GM13977 (cell line): Measurements from ENCODE around the gene ZFAND3.

ENCODE experiments used
- DNase-seq: peaks from one replicate; pipeline ENCODE4 v3.0.0; 2012; ENCODE audit warnings: low spot score
- in situ Hi-C: fragments of 300-500 bp; cut with MboI; formaldehyde crosslinking; loops from one replicate; pipeline ENCODE4 v1.12.0; 2022; ENCODE audit warnings: low sequenced_read_pairs, low pct_unique_long_range_greater_than_20kb, mixed read lengths, inconsistent platforms; ENCODE audit not compliant: unreplicated experiment
- TF ChIP-seq, protein P1 (sequence below): IDR thresholded peaks from 2 replicates; pipeline ENCODE4 v1.5.1; 2012; ENCODE audit warnings: mild to moderate bottlenecking, control low read depth; ENCODE audit not compliant: insufficient read depth; ENCODE audit errors: extremely low read depth, missing control alignments

The ZFAND3 gene

DNA sequence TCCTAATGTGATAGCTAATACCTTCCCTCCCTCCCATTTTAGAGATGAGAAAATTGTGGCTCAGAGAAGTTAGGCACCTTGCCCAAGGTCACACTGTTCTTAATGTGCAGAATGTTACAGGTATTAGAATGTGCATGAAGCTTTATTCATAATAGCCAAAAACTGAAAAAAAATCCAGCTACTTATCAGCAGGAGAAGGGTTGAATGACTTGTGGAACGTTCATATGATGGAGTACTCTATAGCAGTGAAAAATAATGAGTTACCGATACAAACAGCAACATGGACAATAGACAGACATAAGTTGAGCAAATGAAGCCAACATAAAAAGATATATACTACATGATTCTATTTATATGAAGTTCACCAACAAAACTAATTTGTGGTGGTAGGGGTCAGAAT is 37.7 kb upstream of the ZFAND3 start:
- no peak for DNase-seq
- in situ Hi-C loops: no loop called here
- TF ChIP-seq, protein P1, sequence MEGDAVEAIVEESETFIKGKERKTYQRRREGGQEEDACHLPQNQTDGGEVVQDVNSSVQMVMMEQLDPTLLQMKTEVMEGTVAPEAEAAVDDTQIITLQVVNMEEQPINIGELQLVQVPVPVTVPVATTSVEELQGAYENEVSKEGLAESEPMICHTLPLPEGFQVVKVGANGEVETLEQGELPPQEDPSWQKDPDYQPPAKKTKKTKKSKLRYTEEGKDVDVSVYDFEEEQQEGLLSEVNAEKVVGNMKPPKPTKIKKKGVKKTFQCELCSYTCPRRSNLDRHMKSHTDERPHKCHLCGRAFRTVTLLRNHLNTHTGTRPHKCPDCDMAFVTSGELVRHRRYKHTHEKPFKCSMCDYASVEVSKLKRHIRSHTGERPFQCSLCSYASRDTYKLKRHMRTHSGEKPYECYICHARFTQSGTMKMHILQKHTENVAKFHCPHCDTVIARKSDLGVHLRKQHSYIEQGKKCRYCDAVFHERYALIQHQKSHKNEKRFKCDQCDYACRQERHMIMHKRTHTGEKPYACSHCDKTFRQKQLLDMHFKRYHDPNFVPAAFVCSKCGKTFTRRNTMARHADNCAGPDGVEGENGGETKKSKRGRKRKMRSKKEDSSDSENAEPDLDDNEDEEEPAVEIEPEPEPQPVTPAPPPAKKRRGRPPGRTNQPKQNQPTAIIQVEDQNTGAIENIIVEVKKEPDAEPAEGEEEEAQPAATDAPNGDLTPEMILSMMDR: no peak

DNA sequence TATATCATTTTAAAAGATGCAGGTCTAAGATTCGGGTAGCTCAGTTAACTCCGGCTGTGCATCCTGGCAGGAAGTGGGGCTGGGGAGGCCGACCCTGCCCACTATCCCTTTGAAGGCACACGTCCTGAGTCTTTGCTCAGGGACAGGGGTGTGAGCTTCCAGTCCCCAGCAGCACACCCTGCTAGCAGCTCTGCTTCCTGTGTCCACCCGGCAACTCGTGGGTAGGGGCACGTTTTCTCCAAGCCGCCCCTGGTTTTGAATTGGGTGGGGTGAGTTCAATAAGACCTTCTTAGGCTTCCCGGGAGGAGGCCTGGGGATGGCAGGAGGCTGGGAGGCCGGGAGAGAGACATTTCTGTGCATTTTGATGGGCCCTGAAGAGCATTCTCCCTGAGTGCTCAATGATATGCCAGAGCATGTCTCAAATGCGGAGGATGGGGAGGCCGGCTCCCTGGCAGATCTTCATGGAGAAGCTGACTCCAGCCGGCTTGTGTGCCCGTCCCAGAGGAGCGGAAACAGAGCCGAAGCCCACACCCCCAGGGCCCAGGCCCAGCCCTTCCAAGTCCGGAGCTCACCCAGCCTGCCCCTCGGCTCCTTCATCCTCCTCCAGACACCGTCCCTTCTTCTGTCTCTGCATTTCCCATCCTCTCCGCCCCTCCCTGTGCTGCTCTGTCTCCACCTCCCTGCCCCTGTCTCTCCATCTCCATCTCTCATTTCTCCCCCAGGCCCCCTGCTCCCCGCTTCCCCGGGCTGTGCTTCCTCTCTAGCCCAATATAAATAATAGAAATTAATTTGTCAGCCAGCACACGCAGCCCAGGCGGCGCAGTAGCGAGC is 36.3 kb upstream of the ZFAND3 start:
- in situ Hi-C loops: no loop called here
- TF ChIP-seq, protein P1: no peak
- no peak for DNase-seq

DNA sequence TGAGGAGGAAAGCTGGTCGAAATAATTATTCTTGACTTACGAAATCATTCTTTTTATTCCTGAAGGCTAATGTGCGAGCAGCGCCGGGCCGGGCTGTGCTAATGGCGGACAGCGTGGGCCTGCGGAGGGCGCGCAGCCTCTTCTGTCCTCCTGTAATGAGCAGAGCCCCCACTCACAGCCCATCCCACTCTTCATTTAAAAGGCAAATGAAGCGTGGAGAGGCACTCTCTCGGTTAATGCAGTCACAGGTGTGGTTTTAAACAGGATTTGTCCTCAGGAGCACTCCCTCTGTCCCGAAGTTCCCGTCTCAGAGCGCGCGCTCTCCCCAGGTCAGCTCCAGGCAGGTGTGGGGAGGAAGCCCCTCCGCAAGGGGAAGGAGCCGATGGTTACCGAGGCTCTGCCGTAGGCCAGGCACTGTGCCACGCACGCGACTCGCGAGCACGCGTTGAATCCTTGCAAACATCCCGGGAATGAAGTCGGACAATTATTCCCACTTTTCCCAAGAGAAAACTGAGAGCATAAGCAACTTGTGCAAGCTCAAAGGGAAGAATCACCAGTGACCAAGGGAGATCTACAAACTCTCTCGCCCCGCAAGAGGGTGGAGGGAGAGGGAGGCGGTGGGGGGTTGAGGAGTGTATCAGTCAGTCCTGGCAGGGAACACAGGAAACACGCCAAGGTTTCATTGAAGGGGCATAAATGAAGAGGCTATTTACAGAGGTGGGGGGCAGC is 35.5 kb upstream of the ZFAND3 start:
- DNase-seq: peak; percentile 54
- in situ Hi-C loops: no loop called here
- TF ChIP-seq, protein P1: peak; percentile 33

DNA sequence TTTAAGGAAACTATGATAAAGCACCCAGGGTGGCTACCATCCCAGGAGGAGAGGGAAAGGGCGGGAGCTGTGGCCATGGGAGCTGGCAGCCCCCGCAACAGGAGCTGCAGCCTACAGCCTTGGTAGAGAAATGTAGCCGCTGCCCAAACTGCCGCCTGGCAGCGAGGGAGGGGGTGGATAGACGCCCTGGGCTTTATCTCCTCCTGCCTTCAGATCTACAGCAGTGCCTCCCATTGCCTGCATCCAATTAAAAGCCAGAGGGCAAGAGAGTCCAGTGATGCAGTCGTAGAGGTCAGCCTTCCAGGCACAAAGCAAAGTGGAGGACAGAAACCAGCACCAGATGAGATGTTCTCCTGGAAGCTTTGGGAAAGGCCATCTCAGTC is 35.0 kb upstream of the ZFAND3 start:
- TF ChIP-seq, protein P1: no peak
- in situ Hi-C loops: no loop called here
- DNase-seq: no peak

DNA sequence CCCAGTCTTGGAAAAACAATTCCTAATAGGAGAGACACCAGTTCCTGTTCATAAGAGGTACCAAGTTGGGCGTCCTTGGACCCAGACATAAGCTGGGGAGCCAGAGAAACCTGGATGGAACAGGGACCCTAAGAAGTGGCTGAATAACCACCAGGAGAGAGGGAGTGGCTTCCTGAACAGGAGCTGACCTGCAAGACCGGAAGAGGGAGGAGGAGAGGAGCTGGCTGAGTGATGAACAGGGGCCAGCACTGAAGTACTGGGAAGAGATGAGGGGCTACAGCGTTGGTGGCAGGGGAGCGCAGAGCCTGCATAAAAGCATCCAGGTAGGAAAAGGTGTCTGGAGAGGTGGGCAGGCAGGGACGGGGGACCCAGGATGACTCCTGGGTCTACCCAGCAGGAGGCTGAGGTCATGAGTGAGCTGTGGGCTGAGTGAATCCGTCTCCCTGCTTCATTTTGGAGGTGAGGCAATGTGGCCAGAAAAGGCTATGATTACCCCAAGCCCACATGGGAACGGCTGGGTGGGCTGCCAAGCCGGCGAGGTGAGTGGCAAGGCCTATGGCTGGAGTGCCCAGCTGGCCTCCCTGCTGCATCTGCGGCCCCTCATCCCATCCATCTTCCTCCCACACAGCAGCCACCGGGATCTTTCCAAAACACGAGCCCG is 34.4 kb upstream of the ZFAND3 start:
- in situ Hi-C loops: no loop called here
- no peak for DNase-seq
- TF ChIP-seq, protein P1: no peak

DNA sequence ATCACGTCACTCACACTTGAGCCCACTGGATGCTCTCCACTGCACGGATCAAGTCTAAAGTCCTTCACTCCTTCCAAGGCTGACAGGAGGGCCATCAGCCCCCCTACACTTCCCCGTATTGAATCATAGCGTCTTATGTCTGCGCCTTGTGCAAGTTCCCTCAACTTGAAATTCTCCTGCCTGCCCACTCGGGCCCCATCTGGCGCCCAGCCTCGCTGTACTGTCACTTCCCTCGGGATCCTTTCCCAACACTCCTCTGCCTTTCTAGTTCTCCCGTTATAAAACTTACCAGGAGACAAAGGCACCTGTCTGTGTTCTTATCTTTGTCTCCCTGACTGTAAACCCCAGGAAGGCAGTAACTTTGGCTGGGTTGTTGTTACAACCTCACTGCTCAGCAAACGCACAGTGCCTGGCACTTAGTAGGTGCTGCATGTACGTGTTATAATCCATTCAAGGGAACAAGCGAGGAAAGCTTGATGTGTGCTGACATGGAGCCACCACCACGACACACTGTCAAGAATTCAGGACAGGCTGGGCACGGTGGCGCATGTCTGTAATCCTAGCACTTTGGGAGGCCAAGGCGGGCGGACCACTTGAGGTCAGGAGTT is 33.8 kb upstream of the ZFAND3 start:
- in situ Hi-C loops: no loop called here
- TF ChIP-seq, protein P1: no peak
- no peak for DNase-seq
